ENCODE measurements around the gene MAML2.

Gene MAML2

DNA sequence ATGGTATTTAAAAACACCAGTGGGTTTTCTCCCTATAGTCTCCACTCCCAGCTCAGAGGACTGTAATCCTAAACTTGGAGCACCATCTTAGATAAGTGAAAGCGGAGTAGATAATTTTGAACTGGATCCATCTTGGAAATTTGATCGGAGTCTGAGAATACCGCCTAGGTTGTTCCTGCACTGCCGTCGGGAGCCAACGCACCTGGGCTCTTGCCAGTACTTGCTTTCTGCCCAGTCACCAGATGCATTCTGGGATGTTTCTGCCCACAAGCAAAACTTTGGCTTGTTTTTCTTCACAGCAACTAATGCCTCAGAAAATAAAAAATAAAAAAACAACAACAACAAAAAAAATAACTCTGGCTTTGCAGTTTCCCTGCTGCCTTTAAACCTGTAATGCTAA is 306.1 kb downstream of the MAML2 start:
- DNase-seq (ENCODE audit: low spot score), result no peak

DNA sequence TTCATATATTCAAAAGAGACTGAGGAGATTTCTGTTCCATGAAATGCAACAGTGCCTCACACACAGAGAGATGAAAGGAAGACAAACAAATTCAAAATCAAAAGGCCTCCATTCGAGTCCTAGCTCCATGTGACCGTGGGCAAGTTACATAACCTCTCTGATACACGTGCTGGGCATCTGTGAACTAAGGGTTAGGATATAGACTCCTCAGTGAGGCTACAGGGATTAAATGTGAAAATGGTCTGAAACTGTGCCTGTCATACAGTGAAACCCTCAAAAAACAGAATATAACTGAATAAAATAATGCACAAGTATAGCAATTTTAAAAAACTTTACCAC is 307.3 kb downstream of the MAML2 start:
- DNase-seq (ENCODE audit: low spot score), result no peak

DNA sequence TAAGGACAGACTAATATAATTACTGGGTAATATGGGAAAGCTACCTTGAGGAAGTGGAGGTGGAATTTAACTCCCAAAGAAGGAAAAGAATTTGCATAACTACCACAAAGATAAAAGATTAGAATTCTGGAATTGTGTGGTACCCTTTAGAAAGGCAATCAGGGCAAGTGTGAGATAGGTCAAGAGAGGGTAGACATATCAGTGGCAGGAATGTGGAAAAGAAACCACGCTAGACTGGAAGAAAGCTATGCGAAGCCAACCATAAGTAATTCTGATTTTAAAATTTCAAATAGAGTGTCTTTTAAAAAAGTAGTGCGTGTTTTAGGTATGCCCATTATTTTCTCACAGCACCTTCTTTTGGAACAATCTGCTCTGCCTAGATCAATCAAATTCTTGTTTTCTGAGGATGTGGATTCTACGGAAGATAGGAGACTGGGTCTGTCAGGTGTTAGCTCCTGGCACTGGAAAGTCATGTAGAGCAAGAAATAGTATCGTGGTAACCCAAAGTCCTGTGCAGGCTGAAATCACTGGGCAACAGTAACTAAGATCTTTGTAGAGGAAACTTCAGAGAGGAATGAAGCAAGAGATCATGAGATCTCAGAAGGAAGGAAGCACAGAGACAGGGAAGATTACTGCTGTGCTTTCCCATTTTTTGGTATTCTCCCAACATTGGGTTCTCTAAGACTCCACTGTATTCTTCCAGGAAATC is 307.8 kb downstream of the MAML2 start:
- DNase-seq (ENCODE audit: low spot score), result no peak

DNA sequence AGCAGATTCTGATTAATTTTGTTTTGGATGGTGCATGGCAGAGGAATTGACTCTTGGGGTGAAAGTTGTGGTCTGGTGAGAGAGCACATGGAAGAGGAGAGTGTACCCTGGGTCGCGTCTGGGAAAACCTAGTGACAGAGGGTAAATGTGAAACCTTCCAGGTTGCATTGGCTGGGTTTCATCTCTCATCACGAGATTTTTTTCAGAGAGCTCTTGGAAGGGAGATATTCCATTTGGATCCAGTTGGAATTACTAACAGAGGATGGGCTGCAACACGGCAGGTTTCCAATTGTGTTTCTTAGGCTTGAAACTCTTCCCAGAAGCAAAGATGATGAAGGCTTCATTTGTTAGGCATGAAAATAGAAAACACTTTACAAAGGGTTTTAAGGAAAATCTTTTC is 309.4 kb downstream of the MAML2 start:
- no peak for DNase-seq (ENCODE audit: low spot score)

DNA sequence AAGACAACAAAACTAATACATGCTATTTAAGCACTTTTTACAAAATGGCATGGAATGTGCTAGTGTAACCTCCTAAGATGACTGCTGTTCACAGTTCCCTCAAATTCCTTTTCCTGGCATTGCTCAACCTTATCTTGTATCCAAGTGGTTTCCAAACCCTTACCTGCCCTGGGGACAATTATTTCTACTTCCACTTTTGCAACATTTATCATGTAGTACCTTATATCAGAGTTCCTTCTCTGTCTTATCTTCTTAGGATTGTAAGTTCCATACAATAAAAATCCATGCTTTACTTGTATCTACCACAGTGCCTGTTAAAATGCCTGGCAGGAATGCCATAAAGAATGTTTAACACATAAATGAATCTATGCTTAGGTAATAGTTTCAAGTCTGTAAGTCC is 309.9 kb downstream of the MAML2 start:
- DNase-seq (ENCODE audit: low spot score), result no peak

DNA sequence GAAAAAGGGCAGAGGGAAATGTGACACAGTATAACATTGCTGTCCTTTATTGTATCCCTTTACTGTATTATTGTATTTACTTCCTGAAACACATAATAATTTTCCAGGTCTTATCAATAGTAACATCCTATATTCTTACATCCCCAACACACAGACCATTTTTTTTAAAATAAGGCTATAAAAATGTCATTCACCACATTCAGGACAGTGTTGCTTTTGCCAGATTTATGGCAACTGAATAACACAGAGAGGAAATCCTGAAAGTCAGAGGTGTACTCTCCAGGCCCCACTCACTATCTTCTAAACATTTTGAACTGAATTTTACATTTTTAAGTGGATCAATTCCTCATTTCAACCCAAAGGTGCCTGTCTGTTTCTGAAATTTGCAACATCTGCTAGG is 314.2 kb downstream of the MAML2 start:
- DNase-seq (ENCODE audit: low spot score), result no peak

DNA sequence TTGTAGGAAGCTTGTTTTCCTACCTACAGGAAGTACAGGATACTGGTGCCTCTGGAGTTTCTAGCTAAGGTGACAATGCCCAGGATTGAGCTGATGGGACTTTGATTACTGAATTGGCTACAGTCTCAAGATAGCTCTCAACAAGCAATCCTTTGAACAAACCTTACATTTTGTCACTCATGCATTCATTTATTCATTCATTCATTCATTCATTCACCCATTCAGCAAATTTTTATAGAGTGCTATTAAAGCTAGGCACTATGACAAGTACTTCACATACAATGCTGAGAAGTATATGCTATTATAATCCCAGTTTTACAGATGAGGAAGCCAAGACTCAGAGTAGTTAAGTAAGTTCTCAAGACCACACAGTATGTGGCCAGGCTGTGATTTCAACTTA is 316.0 kb downstream of the MAML2 start:
- DNase-seq (ENCODE audit: low spot score), result no peak

DNA sequence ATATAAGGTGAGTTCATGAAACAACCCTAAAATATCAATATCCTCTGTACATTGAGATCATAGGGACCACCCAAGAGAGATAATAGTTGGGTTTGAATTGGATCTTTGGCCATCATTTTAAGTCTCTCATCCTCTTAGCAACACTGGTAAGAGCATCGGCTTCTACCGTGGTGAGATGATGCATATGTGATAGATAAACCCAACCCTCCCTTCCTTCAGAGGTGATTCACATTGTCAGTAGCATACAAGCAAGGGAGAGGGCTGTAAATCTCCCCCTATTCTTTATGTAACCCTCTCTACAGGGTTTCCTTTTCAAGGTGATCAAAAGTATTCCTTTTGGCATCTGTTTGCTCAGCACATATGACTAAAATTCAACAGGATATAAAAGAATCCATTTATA is 316.7 kb downstream of the MAML2 start:
- no peak for DNase-seq (ENCODE audit: low spot score)

DNA sequence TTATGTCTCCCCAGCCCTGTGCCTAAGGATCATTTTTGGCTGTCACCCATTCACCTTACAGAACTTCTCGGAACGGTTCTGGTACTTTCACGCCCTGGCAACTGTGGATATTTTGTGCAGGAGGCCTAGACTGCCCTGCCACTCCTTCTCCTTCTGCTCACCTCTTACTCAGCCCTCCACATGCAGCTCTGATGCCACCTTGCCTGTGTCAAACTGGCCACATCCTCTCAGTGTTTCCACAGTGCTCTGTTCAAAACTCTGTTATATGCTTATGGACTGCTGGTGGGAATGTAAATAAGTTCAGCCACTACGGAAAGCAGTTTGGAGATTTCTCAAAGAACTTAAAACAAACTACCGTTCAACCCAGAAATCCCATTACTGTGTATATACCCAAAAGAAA is 318.3 kb downstream of the MAML2 start:
- no peak for DNase-seq (ENCODE audit: low spot score)

DNA sequence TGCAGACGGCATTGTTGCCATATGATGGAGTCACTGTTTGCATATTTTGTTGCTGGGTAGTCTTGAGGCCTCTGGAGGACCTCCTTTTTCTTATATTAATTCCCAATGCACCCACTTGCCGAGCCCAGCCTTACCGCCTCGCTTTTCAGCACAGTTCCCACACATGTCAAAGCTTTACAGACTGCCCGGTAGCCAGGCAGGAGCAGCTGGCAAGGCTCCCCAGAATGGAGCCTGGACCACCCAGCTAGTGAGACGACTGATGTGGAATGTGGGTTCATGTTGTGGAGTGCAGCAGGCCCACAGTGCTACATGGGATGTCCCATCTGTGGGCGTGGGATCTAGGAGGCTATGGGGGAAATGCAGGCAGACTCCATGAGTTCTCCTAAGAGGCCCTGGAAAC is 319.7 kb downstream of the MAML2 start:
- no peak for DNase-seq (ENCODE audit: low spot score)

DNA sequence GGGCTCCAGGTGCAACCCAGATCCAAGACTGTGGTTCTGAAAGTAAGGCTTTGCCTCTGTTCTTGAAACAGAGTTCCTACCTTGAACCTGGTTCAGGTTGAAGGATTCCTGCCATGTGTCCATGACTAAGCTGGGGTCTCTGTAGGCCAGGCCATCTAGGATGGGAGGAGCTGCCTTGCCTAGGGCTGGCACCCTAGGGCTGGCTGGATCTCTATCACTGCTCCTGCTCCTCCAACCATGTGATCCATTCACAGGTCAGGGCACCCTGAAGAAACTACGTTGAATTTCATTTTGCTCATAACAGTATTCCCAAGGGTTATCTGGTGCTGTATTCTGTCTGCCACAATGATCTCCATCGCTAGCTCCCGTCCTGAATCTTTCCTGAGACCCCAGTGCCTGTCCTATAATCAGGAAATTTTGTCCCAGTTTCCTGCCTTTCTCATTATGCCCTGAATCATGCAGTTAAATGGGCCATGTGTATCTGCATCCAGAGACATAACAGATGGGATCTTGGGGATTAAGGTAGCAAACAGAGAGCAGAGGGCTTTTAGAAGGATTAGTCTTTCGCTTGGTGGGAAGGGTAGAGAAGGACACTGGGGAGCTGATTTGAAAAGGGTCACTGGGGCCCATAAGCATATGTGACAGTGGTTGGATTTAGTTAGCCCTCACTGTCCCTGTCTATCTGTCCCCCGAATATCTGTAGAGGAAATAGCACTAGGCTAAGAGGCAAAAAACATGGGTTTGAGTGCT is 320.9 kb downstream of the MAML2 start:
- no peak for DNase-seq (ENCODE audit: low spot score)

DNA sequence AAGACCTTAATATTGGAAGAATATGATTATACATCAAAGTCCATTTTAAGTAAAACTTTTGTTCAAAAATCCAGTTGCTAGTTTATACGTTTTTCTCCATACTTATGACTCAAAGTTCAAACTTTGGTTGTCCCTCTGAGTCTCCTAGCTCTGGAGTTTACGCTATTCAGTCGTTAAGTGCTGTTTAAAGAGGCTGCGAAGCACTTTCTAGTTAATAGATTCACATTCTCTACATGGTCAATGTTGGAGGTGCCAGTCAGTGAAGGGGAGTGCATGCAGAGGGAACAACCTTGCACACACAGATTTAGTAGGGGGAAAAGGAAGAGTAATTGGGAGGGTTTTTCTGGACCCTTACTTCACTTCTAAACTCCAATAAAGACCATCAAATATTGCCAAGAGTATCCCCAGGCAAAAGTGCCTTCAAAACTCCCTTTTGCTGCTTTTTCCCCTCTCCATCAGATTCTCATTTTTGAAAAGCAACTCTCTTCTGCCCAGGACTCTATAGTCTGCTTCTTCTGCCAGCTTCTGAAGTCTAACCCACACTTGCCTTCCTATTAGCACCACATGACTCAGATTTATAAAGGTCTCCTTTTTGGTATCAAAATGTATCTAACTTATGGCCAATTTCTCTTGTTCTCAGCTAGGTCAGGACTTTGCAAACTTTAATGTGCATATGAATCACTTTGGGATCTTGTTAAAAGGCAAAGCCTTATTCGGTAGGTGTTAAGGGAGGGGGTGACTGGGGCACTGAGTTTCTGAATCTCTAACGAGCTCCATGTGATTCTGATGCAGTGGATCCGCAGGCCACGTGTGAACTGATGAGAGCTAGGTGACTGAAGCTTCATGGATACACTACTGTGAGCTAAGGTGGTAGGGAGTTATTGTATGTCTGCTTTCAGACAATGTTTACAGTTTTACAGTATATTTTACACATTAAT is 322.9 kb downstream of the MAML2 start:
- DNase-seq (ENCODE audit: low spot score), result no peak

DNA sequence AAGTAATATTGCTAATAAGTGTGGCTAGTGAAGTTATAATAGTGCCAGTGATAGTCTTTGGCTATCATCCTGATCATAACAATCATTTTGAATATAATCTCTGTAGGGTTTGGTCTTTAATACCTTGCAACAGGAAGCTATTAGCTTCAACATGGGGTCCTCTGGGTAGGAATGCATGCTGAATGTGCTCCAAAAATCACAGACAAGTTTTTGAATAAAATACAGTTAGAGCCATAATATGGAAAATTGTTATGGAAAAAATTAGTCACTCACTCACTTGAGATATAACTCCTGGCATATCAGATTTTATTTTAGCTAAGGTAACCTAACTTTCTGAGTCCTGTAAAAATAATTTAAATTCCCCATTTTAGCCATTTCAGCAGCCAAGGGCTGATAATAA is 323.7 kb downstream of the MAML2 start:
- no peak for DNase-seq (ENCODE audit: low spot score)

DNA sequence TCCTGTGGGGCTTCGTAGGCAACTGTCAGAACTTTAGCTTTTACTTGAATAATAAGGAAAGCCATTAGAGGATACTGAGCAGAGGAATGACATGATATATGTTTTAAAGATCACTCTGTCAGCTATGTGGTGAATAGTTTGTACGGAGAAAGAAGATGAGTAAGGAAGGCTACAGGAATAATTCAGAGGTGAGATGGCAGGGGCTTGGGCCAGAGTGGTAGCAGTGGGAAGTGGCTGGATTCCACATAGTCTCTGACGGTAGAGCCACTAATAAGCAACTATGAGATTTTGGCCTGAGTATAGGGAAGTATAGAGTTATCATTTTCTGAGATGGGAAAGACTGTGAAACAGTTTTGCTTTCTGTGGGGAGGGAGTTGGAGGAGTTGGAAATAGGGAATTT is 325.1 kb downstream of the MAML2 start:
- DNase-seq (ENCODE audit: low spot score), result no peak

DNA sequence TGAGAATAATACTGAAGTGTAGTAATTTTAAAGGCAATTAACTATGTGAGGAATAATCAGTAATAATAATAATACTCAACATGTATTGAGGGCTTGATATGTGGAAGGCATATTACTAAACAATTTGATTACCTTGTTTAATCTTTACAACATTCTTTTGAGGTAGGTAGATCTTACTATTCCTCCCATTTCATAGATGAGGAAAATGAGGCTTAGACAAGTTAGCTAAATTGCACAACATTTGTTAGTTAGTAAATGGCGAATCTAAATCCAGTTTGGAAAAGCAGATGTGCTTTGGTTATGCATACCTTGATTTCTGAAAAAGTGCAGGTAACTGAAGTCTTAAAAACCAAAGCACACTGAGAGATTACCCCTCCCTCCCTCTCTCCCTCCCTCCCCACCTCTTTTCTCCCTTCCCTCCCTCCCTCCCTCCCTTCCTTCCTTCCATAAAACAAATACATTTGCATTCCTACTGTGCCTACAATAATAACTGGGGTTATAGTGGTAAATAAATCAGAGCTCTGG is 326.0 kb downstream of the MAML2 start:
- DNase-seq (ENCODE audit: low spot score), result no peak

DNA sequence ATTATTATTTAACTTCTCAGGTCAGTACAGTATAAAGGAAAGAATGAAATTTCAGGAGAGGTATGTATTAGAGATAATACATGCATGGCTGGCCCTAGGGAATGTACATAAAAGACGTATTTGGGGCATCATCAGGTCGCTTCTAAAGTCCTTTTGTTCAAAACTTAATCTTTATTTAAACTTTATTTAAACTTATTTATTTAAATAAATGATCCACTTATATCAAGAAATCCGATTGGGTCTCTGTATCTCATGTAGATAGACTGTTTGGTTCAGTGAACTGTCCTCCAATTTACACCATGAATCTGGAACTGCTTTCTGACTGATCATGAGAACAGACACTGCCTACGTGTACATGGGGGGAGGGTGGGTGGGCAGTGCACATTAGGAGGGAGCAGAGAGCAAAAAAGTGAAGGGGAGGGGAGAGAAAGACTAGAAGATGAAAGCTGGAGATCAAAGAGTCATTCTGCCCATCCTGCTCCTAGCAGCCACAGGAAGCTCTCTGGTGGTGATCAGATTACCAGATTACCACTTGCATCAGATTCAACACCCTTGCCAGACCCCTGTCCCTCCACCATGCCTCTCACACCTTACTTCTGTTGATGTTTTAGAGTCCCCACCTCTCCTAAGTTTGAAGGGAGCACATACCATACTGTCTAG is 327.0 kb downstream of the MAML2 start:
- no peak for DNase-seq (ENCODE audit: low spot score)

DNA sequence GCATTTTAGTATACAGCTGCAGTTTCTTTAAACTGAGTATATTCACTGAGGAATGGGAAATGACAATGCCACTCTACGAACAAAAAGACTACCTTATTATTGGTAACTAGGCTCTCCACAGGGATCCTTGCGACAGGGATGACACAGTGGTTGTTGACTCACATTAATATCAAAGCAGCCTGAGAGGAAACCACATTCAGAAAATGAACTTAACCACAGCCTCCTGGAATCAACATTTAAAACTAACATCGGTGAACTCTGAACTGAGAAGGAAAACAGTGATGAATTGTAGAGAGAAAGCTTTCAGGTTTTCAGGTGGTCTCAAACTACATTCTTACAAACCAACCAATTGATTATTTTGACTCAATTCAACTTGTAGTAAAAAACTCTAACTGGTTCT is 328.8 kb downstream of the MAML2 start:
- no peak for DNase-seq (ENCODE audit: low spot score)

DNA sequence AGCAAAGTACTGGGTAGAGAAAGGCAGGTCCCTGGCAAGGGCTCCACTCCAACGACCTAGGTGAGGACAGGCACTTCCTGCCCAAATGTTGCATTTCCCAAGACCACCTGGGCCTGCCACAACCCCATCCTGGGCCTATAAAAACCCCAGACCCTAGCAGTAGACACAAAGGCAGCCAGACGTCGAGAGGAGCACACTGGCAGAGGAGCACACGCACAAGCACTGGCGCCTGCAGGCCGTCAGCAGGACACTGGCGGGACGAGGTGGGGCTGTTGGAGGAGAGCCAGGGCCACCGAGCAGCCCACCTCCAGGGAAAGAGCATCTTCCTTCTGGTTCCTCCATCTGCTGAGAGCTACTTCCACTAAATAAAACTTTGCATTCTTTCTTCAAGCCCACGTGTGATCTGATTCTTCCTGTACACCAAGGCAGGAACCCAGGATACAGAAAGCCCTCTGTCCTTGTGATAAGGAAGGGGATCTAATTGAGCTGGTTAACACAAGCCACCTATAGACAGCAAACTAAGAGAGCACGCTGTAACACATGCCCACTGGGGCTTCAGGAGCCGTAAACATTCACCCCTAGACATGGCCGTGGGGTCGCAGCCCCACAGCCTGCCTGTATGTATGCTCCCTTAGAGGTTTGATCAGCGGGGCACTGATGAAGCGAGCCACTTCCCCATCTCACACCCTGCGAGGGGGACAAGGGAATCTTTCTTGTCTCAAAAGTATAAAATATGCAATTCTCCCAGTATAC is 329.4 kb downstream of the MAML2 start:
- DNase-seq (ENCODE audit: low spot score), result no peak

DNA sequence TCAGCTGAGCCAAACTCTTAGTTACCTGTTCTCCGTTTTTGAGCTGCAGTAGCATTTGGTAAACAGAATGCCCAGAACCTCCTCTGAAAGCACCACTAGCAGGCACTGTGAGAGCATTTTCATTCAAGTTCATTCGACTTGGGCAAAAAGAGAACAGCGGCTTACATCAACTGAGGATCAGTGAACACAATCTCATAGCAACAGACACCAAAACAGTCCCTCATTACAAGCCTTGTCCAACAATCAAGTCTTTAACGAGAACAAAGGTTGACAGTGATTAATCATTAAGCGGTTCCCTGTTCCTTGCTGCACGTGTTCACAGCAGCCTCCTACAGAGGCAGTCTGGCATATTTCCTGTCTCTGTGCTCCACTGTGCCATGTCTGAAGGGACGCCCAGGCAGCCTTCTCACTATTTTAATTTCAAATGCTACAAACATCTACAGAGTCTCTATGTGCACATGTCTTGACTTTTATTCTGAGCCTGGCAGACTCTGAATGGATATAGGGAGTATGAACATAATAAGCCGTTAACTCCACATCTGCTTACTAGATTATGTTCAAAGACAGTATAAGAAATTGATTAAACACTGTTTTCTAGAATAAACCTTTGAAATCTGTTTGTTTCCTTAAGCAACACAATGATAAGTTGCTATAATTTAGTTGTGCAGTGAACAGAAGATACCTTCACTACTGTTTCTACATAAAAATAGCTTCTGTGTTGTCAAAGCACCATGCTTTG is 330.7 kb downstream of the MAML2 start:
- DNase-seq (ENCODE audit: low spot score), result no peak

DNA sequence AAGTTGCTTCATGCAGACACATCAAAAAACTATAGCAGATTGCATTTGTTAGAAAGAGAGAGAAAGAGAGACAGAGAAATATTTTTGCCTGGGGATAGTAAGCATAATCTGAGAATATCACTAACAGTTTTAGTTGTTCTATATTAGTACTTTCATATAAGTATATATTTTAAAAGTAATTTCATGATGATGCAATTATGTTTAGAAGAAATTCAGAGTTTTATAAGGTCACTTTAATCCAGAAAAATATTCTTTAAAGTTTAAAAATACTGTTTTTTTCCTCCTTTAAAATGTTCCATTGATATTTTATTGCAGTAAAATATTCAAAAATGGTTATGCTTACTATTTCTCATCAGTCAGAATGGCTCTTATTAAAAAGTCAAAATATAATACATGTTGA is 332.3 kb downstream of the MAML2 start:
- DNase-seq (ENCODE audit: low spot score), result no peak
